ENCODE results near the gene AFG3L2.

The AFG3L2 gene

GRCh38 chr18:12306752-12307700 is 70.0 kb downstream of the AFG3L2 start:
- Histone ChIP-seq H3K79me2 (ENCODE audit: low read length) (no peaks in the 10 kb centered on the region), H3K36me3 (replicated peaks; ENCODE audit: low read depth, low read length) (peaks cover 3% of the 10 kb centered on the region), H3K4me3 (ENCODE audit: low read length) (no peak overlapping the region), H3K9ac (ENCODE audit: low read length) (no peak overlapping the region), H3K27ac (ENCODE audit: low read length) (no peak overlapping the region), H4K20me1 (ENCODE audit: insufficient read depth, low read length) (no peaks in the 10 kb centered on the region), H3K27me3 (ENCODE audit: low read depth, low read length) (no peaks in the 10 kb centered on the region), H3K4me2 (ENCODE audit: low read length) (no peak overlapping the region), H3K9me3 (ENCODE audit: insufficient read depth, low read length) (no peaks in the 10 kb centered on the region), H2AFZ (ENCODE audit: low read depth, low read length) (no peak overlapping the region), H3K4me1 (ENCODE audit: low read length) (peaks cover 12% of the 10 kb centered on the region)
- TF ChIP-seq EZH2phosphoT487 (IDR thresholded peaks at IDR 0.05; ENCODE audit: low read depth): no peak
- TF ChIP-seq, protein P1, sequence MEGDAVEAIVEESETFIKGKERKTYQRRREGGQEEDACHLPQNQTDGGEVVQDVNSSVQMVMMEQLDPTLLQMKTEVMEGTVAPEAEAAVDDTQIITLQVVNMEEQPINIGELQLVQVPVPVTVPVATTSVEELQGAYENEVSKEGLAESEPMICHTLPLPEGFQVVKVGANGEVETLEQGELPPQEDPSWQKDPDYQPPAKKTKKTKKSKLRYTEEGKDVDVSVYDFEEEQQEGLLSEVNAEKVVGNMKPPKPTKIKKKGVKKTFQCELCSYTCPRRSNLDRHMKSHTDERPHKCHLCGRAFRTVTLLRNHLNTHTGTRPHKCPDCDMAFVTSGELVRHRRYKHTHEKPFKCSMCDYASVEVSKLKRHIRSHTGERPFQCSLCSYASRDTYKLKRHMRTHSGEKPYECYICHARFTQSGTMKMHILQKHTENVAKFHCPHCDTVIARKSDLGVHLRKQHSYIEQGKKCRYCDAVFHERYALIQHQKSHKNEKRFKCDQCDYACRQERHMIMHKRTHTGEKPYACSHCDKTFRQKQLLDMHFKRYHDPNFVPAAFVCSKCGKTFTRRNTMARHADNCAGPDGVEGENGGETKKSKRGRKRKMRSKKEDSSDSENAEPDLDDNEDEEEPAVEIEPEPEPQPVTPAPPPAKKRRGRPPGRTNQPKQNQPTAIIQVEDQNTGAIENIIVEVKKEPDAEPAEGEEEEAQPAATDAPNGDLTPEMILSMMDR (IDR thresholded peaks at IDR 0.05; ENCODE audit: low read depth, low read length): no peak

DNA sequence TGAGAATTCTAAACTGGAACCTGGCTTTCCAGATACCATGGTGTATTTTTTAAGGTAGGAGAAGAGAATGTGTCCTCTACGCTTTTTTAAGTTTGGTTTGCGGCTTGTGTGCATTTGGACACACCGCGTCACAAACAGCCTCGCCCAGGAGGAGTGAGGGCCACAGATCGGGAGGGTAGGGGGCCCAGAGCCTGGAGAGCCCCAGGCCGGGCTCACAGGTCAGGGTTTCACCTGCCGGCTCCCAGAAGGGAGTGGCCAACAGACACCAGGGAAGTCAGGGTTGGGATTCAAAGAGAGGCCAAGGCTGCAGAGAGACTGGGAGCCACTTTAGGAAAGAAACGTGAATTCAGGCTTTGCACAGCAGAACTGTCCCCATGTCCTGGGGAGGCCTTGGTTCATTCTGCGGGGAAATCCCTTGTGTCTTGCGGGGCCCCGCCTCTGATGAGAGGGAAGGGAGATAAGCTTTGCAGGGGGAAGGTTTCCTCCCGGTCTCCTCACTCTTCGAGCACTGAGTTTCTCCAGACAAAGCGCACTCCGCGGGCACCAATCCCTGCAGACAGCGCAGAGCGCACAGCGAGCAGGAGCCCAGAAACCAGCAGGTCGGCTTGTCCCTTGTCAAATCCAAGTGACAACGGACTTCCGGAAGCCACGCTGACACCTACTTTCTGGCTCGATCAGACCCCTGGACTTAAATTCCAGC is 70.9 kb downstream of the AFG3L2 start:
- Histone ChIP-seq H3K27ac (ENCODE audit: low read length) (no peak overlapping the region), H3K36me3 (replicated peaks; ENCODE audit: low read depth, low read length) (no peaks in the 10 kb centered on the region), H3K4me1 (ENCODE audit: low read length) (peaks cover 12% of the 10 kb centered on the region), H4K20me1 (ENCODE audit: insufficient read depth, low read length) (no peaks in the 10 kb centered on the region), H3K9me3 (ENCODE audit: insufficient read depth, low read length) (no peaks in the 10 kb centered on the region), H3K79me2 (ENCODE audit: low read length) (no peaks in the 10 kb centered on the region), H3K27me3 (ENCODE audit: low read depth, low read length) (no peaks in the 10 kb centered on the region), H3K4me3 (ENCODE audit: low read length) (no peak overlapping the region), H3K4me2 (ENCODE audit: low read length) (no peak overlapping the region), H3K9ac (ENCODE audit: low read length) (no peak overlapping the region), H2AFZ (ENCODE audit: low read depth, low read length) (no peak overlapping the region)
- TF ChIP-seq, protein P1 (IDR thresholded peaks at IDR 0.05; ENCODE audit: low read depth, low read length): no peak
- TF ChIP-seq EZH2phosphoT487 (IDR thresholded peaks at IDR 0.05; ENCODE audit: low read depth): no peak

- H3K79me2 ChIP-seq (ENCODE audit: low read length): no peaks in the 10 kb centered on the region
- H3K27ac ChIP-seq (ENCODE audit: low read length): no peak overlapping the region
- H3K9me3 ChIP-seq (ENCODE audit: insufficient read depth, low read length): no peaks in the 10 kb centered on the region
- no peak overlapping the region for H3K9ac ChIP-seq (ENCODE audit: low read length)
- no peaks in the 10 kb centered on the region for H3K27me3 ChIP-seq (ENCODE audit: low read depth, low read length)
- H4K20me1 ChIP-seq (ENCODE audit: insufficient read depth, low read length): no peaks in the 10 kb centered on the region
- H3K4me2 ChIP-seq (ENCODE audit: low read length): no peak overlapping the region
- TF ChIP-seq, protein P1 (IDR thresholded peaks at IDR 0.05; ENCODE audit: low read depth, low read length): no peak
- no peak for TF ChIP-seq EZH2phosphoT487 (IDR thresholded peaks at IDR 0.05; ENCODE audit: low read depth)
- H2AFZ ChIP-seq (ENCODE audit: low read depth, low read length): no peak overlapping the region
- no peaks in the 10 kb centered on the region for H3K36me3 ChIP-seq (replicated peaks; ENCODE audit: low read depth, low read length)
- H3K4me3 ChIP-seq (ENCODE audit: low read length): no peak overlapping the region
- H3K4me1 ChIP-seq (ENCODE audit: low read length): peaks cover 12% of the 10 kb centered on the region
Measured at GRCh38 chr18:12305211-12305610, 71.8 kb downstream of the AFG3L2 start.
